ENCODE results near the gene SMARCE1.

The SMARCE1 gene

DNA sequence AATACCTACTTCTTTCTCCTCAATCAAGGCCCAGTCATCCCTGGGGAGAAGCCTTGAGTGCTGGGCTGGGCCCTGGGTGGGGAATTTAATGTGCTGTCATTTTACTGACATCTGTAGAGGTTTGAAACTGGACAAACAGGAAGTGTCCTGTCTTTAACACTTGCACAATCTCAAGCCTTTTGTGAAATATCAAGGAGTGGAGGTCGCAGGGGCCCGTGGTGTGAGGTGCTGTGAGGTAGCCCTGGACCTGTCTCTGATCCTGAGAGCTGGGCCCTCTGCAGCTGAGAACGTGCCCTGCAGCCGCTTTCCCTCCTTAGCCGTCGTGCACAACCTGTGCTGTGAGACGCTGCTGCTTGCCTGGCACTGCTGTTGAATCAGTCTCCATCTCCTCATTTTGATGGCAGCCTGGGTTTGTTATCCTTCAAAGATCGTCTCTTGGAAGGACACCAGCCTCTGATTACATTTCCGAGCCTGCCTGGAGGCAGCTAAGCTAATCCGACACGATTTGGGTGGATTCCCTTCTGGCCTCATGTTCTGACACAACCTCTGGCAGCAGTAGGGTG is 29.9 kb downstream of the SMARCE1 start:
- no peak for TF ChIP-seq POLR2AphosphoS5 (IDR thresholded peaks at IDR 0.05; ENCODE audit: low read depth, low read length)
- TF ChIP-seq FOXP2 (optimal IDR thresholded peaks at IDR 0.05; ENCODE audit: borderline replicate concordance, extremely low read depth, extremely low read length, insufficient read depth), result no peak
- TF ChIP-seq, protein P1, sequence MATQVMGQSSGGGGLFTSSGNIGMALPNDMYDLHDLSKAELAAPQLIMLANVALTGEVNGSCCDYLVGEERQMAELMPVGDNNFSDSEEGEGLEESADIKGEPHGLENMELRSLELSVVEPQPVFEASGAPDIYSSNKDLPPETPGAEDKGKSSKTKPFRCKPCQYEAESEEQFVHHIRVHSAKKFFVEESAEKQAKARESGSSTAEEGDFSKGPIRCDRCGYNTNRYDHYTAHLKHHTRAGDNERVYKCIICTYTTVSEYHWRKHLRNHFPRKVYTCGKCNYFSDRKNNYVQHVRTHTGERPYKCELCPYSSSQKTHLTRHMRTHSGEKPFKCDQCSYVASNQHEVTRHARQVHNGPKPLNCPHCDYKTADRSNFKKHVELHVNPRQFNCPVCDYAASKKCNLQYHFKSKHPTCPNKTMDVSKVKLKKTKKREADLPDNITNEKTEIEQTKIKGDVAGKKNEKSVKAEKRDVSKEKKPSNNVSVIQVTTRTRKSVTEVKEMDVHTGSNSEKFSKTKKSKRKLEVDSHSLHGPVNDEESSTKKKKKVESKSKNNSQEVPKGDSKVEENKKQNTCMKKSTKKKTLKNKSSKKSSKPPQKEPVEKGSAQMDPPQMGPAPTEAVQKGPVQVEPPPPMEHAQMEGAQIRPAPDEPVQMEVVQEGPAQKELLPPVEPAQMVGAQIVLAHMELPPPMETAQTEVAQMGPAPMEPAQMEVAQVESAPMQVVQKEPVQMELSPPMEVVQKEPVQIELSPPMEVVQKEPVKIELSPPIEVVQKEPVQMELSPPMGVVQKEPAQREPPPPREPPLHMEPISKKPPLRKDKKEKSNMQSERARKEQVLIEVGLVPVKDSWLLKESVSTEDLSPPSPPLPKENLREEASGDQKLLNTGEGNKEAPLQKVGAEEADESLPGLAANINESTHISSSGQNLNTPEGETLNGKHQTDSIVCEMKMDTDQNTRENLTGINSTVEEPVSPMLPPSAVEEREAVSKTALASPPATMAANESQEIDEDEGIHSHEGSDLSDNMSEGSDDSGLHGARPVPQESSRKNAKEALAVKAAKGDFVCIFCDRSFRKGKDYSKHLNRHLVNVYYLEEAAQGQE (IDR thresholded peaks at IDR 0.05; ENCODE audit: insufficient read depth in 1 of 2, low read depth in 2 of 2, low read length in 2 of 2), result no peak
- no peak for TF ChIP-seq TAF1 (IDR thresholded peaks at IDR 0.05; ENCODE audit: borderline replicate concordance, insufficient read depth, low read length)
- no peak for TF ChIP-seq SIN3A (IDR thresholded peaks at IDR 0.05; ENCODE audit: borderline replicate concordance, insufficient read depth, low read length)

DNA sequence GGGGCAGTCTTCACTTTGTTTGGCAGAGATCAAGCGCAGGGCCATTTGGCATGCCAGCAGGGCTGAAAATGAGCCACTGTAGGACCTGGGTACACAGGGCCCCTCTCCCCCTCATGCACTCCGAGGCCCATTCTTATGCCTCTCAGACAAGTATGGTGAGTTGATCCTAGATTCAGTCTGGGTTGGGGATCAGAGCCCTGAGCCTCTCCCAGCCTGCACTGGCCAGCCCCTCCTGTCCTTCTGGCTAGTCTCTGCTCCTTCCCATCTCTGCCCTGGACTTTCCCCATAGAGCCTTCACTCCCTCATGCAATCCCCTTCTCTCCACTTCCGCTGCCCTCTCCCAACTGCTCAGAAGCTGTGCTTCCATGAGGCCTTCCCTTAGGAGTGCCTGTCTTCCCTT is 31.0 kb downstream of the SMARCE1 start:
- TF ChIP-seq TAF1 (IDR thresholded peaks at IDR 0.05; ENCODE audit: borderline replicate concordance, insufficient read depth, low read length), result no peak
- no peak for TF ChIP-seq FOXP2 (optimal IDR thresholded peaks at IDR 0.05; ENCODE audit: borderline replicate concordance, extremely low read depth, extremely low read length, insufficient read depth)
- no peak for TF ChIP-seq SIN3A (IDR thresholded peaks at IDR 0.05; ENCODE audit: borderline replicate concordance, insufficient read depth, low read length)

DNA sequence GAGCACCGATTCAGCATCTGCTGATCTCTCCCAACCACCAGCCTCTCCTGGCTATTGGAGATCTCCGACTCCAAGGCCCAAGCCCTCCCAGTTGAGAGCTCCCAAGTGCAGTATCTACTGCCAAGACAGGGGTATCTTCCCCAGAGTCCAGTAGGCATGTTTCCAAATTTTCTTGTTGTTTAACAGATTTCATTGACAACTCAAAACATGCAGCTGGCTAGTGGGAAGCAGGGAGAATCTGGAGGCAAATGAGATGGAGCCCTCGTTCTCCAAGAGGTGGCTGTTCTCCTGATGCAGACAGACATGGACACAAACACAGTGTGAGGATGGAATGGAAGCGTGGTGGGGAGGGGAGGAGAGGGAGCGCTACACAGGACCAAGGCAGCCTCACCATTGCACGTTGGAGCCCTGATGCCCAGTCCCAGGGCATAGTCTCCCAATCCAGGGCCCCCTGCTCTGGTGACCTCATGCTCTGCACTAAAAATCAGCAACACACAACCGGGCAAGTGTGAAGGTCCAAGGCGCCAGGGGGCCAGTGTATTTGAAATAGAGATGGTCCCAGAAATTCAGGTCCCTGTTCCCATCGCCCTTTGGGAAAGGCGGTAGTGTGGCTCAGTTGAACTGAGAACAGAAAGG is 31.7 kb downstream of the SMARCE1 start:
- no peak for TF ChIP-seq POLR2AphosphoS5 (IDR thresholded peaks at IDR 0.05; ENCODE audit: low read depth, low read length)
- no peak for TF ChIP-seq FOXP2 (optimal IDR thresholded peaks at IDR 0.05; ENCODE audit: borderline replicate concordance, extremely low read depth, extremely low read length, insufficient read depth)
- TF ChIP-seq, protein P1 (IDR thresholded peaks at IDR 0.05; ENCODE audit: insufficient read depth in 1 of 2, low read depth in 2 of 2, low read length in 2 of 2), result no peak
- no peak for TF ChIP-seq TAF1 (IDR thresholded peaks at IDR 0.05; ENCODE audit: borderline replicate concordance, insufficient read depth, low read length)
- no peak for TF ChIP-seq SIN3A (IDR thresholded peaks at IDR 0.05; ENCODE audit: borderline replicate concordance, insufficient read depth, low read length)

DNA sequence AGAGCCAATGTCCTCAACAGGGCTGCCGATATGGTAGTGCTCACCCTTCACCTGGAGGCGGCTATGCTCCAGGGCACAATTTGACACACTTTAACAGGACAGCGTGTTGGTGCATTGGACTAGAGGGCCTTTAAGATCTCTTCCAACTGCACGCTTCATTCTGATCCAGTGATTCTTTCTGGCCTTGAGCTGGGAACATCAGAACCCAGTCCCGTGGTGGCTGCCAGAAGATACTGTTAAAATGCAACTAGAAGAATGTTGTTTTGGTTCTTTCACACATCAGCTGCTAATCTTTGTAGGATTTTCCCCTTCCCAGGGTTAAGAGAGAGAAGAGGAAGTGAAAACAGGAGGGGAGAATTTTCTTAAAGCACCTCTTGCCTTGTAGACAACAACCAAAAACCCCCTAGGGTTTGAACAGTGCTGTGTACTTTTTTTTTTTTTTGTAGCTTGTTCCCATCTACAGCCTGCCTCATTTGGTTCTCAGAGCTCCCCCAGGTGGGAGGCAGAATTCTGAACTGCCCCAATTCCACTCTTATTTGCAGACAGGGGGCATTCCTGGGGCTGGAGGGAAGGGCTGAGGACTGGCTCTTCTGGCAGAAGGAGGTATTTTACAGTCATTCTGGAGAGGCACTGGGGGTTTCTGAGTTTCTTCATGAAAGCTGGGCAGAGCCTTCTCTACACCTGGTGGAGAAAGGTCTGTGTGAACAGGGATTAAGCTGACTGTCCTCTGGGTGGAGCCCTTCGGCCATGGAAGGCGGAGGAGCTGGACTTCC is 32.4 kb downstream of the SMARCE1 start:
- TF ChIP-seq, protein P1 (IDR thresholded peaks at IDR 0.05; ENCODE audit: insufficient read depth in 1 of 2, low read depth in 2 of 2, low read length in 2 of 2), result 0 out of 4 replicates have a peak, but pooled peaks of 1 of the 2 experiments have one; percentile 23
- TF ChIP-seq SIN3A (IDR thresholded peaks at IDR 0.05; ENCODE audit: borderline replicate concordance, insufficient read depth, low read length) (no peak), TAF1 (IDR thresholded peaks at IDR 0.05; ENCODE audit: borderline replicate concordance, insufficient read depth, low read length) (no peak)

DNA sequence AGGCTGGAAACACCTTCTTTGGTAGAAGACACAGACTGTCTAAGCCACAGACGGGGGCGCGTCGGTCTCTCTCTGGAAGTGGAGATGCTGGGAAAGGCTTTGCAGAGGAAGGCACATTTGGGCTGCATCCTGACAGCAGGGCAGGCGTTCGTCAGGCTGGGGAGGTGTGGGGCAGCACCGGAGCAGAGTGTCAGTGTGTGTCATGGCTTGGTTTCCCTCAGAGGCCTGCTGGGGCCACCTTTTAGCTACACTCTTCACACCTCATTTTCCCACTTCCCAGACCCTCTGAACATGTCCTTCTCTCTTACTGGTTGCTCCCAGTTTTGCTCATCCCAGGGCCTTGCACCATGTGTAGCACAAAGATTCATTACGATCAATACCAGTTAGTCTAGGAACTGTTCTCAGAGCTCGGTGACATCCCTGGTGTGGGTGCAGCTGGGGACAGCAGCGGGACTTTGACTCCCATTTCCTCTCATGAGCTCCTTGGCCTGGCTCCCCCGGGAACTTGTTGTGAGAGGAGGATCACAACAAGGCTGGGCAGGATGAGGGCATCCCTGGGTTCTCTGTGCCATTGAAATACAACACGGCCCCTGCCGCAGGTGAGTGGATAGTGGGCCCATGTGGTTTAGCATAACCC is 33.1 kb downstream of the SMARCE1 start:
- TF ChIP-seq TAF1 (IDR thresholded peaks at IDR 0.05; ENCODE audit: borderline replicate concordance, insufficient read depth, low read length) (no peak), SIN3A (IDR thresholded peaks at IDR 0.05; ENCODE audit: borderline replicate concordance, insufficient read depth, low read length) (no peak), POLR2AphosphoS5 (IDR thresholded peaks at IDR 0.05; ENCODE audit: low read depth, low read length) (no peak), FOXP2 (optimal IDR thresholded peaks at IDR 0.05; ENCODE audit: borderline replicate concordance, extremely low read depth, extremely low read length, insufficient read depth) (no peak)
- TF ChIP-seq, protein P1 (IDR thresholded peaks at IDR 0.05; ENCODE audit: insufficient read depth in 1 of 2, low read depth in 2 of 2, low read length in 2 of 2), result no peak

All from PFSK-1 (cell line).